Neural cell (in vitro differentiated cells): Measurements from ENCODE around the gene PLXNC1. TPM values are rescaled to one million over a fixed set of nuclear protein-coding genes. Genes with fewer than 3 reads are reported as not detected.

Experiments
- H2AFZ ChIP-seq: fragments of 200-600, 300-800 bp; sonication (generic), shearing (Covaris generic); 2 replicates; pipeline ENCODE4 v1.6.0; 2014; ENCODE audit warnings: low read depth, mild to moderate bottlenecking, antibody characterized with exemption, low read length, moderate library complexity
- H3F3A ChIP-seq: fragments of 200-600 bp; shearing (Covaris generic); 2 replicates; pipeline ENCODE4 v1.6.1; 2016; ENCODE audit warnings: mild to moderate bottlenecking, moderate library complexity, mixed read lengths, antibody characterized with exemption, low read length; ENCODE audit not compliant: insufficient read depth, poor library complexity, severe bottlenecking
- H3K27ac ChIP-seq: fragments of 200-600, 300-800 bp; sonication (generic), shearing (Covaris generic); 2 replicates; pipeline ENCODE4 v1.5.1; 2014; ENCODE audit warnings: mild to moderate bottlenecking, low read length, moderate library complexity
- H3K27me3 ChIP-seq: fragments of 300-800, 200-600 bp; sonication (generic), shearing (Covaris generic); 2 replicates; pipeline ENCODE4 v1.6.0; 2014; ENCODE audit warnings: mild to moderate bottlenecking, low read depth, low read length, moderate library complexity; ENCODE audit not compliant: insufficient read depth
- H3K36me3 ChIP-seq: fragments of 300-800, 200-600 bp; sonication (generic), shearing (Covaris generic); 2 replicates; pipeline ENCODE4 v1.5.1; 2014; ENCODE audit warnings: mild to moderate bottlenecking, antibody characterized with exemption, low read length, moderate library complexity; ENCODE audit not compliant: insufficient read depth
- H3K4me2 ChIP-seq: fragments of 300-800, 200-600 bp; sonication (generic), shearing (Covaris generic); 2 replicates; pipeline ENCODE4 v1.6.0; 2014; ENCODE audit warnings: mild to moderate bottlenecking, low read length
- H3K4me3 ChIP-seq: fragments of 300-800, 200-600 bp; sonication (generic), shearing (Covaris generic); 2 replicates; pipeline ENCODE4 v1.5.1; 2014; ENCODE audit warnings: mild to moderate bottlenecking, low read length, moderate library complexity
- H3K79me2 ChIP-seq: fragments of 200-600 bp; shearing (Covaris generic); replicated peaks from 2 replicates; pipeline ENCODE4 v1.6.0; 2014; ENCODE audit warnings: mild to moderate bottlenecking, low read length, moderate library complexity; ENCODE audit not compliant: insufficient read depth
- H3K9ac ChIP-seq: fragments of 300-800, 200-600 bp; sonication (generic), shearing (Covaris generic); 2 replicates; pipeline ENCODE4 v1.6.1; 2016; ENCODE audit warnings: mild to moderate bottlenecking, low read length, mixed read lengths
- H3K9me2 ChIP-seq: fragments of 200-600 bp; shearing (Covaris generic); 2 replicates; pipeline ENCODE4 v1.6.1; 2016; ENCODE audit warnings: mild to moderate bottlenecking, low read length, mixed read lengths; ENCODE audit not compliant: insufficient read depth
- H3K9me3 ChIP-seq: fragments of 200-600, 300-800 bp; sonication (generic), shearing (Covaris generic); 2 replicates; pipeline ENCODE4 v1.6.1; 2016; ENCODE audit warnings: mild to moderate bottlenecking, mixed run types, low read length, moderate library complexity, mixed read lengths
- H4K20me1 ChIP-seq: fragments of 200-600 bp; shearing (Covaris generic); 2 replicates; pipeline ENCODE4 v1.6.1; 2016; ENCODE audit warnings: mild to moderate bottlenecking, mixed run types; ENCODE audit not compliant: insufficient read depth
- EP300 ChIP-seq: fragments of 450-650 bp; conservative IDR thresholded peaks from 2 replicates; pipeline ENCODE4 v1.6.1; 2014; ENCODE audit warnings: antibody characterized with exemption, mild to moderate bottlenecking, moderate library complexity; ENCODE audit not compliant: poor library complexity, severe bottlenecking
- EZH2 ChIP-seq: fragments of 200-600, 300-800 bp; shearing (Covaris generic), sonication (generic); IDR thresholded peaks from 2 replicates; pipeline ENCODE4 v1.6.1; 2014; ENCODE audit warnings: antibody characterized with exemption, low read length, borderline replicate concordance, mild to moderate bottlenecking; ENCODE audit not compliant: insufficient read depth, poor library complexity, severe bottlenecking
- MXI1 ChIP-seq: fragments of 450-650 bp; conservative IDR thresholded peaks from 2 replicates; pipeline ENCODE4 v1.6.1; 2014; ENCODE audit warnings: antibody characterized with exemption, mild to moderate bottlenecking; ENCODE audit not compliant: poor library complexity, severe bottlenecking
- POLR2AphosphoS5 ChIP-seq: IDR thresholded peaks from 2 replicates; pipeline ENCODE4 v1.6.1; 2012
- RAD21 ChIP-seq: fragments of 450-650 bp; conservative IDR thresholded peaks from 2 replicates; pipeline ENCODE4 v1.6.1; 2014; ENCODE audit warnings: antibody characterized with exemption, mild to moderate bottlenecking, moderate library complexity
- REST ChIP-seq: IDR thresholded peaks from 2 replicates; pipeline ENCODE4 v1.6.1; 2012; ENCODE audit warnings: borderline replicate concordance
- SMC3 ChIP-seq: fragments of 450-650 bp; conservative IDR thresholded peaks from 2 replicates; pipeline ENCODE4 v1.6.1; 2014; ENCODE audit warnings: antibody characterized with exemption, mild to moderate bottlenecking, moderate library complexity; ENCODE audit not compliant: poor library complexity
- TAF1 ChIP-seq: IDR thresholded peaks from 2 replicates; pipeline ENCODE4 v1.6.1; 2012; ENCODE audit warnings: low read depth
- polyA plus RNA-seq: library from polyadenylated mRNA; depleted of rRNA; stranded (reverse); fragments of >200 nt; gene quantifications from 2 replicates; pipeline ENCODE4 v1.2.3, GENCODE V29; 2014
- TF ChIP-seq, protein P1 (sequence below): fragments of 450-650 bp; IDR thresholded peaks from 2 replicates; pipeline ENCODE4 v1.5.1; 2014; ENCODE audit warnings: antibody characterized with exemption, mild to moderate bottlenecking, moderate library complexity; ENCODE audit not compliant: poor library complexity, severe bottlenecking

PLXNC1 gene
- polyA plus RNA-seq, 1 donor from 2014 or later, result 76.3 TPM

- no peaks in the 10 kb centered on the region for H3F3A ChIP-seq
- H3K4me3 ChIP-seq, result no peak overlapping the region
- no peak overlapping the region for H3K9ac ChIP-seq
- H3K36me3 ChIP-seq, result no peaks in the 10 kb centered on the region
- H3K27ac ChIP-seq, result no peak overlapping the region
- H3K9me2 ChIP-seq, result no peaks in the 10 kb centered on the region
- H3K27me3 ChIP-seq, result no peaks in the 10 kb centered on the region
- no peaks in the 10 kb centered on the region for H3K9me3 ChIP-seq
- H3K79me2 ChIP-seq, result no peaks in the 10 kb centered on the region
- H4K20me1 ChIP-seq, result no peaks in the 10 kb centered on the region
- H3K4me2 ChIP-seq, result no peak overlapping the region
- H2AFZ ChIP-seq, result no peak overlapping the region
- no peak for TF ChIP-seq EZH2
- no peak for TF ChIP-seq TAF1
- no peak for TF ChIP-seq EP300
- no peak for TF ChIP-seq RAD21
- TF ChIP-seq MXI1, result no peak
- TF ChIP-seq, protein P1, sequence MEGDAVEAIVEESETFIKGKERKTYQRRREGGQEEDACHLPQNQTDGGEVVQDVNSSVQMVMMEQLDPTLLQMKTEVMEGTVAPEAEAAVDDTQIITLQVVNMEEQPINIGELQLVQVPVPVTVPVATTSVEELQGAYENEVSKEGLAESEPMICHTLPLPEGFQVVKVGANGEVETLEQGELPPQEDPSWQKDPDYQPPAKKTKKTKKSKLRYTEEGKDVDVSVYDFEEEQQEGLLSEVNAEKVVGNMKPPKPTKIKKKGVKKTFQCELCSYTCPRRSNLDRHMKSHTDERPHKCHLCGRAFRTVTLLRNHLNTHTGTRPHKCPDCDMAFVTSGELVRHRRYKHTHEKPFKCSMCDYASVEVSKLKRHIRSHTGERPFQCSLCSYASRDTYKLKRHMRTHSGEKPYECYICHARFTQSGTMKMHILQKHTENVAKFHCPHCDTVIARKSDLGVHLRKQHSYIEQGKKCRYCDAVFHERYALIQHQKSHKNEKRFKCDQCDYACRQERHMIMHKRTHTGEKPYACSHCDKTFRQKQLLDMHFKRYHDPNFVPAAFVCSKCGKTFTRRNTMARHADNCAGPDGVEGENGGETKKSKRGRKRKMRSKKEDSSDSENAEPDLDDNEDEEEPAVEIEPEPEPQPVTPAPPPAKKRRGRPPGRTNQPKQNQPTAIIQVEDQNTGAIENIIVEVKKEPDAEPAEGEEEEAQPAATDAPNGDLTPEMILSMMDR, result no peak
- no peak for TF ChIP-seq POLR2AphosphoS5
- TF ChIP-seq REST, result no peak
- TF ChIP-seq SMC3, result no peak
These were observed 107.1 kb downstream of the PLXNC1 start for GRCh38 chr12:94255428-94255827.

DNA sequence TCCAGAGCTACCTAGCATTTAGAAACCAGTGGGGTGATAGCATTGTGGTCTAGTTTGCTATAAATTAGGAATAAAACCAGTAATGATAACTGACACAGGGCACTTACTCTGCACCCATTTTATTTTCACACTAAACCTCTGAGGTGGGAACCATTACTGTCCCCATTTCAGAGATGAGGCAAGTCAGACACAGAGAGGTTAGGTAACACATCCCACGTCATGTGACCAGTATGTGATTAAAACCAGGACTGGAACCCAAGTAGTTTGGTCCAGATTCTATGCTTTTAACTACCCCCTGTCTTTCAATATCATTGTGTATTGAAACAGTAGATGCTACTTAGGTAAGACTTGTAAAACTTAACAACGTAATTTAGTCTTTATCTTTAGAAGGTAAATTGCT is 110.2 kb downstream of the PLXNC1 start:
- Histone ChIP-seq H3K9ac (no peak overlapping the region), H4K20me1 (no peaks in the 10 kb centered on the region), H3K36me3 (peaks cover 11% of the 10 kb centered on the region), H3K9me2 (no peaks in the 10 kb centered on the region), H3K9me3 (no peaks in the 10 kb centered on the region), H2AFZ (no peak overlapping the region), H3K79me2 (no peaks in the 10 kb centered on the region), H3F3A (no peaks in the 10 kb centered on the region), H3K4me2 (no peak overlapping the region), H3K4me3 (no peak overlapping the region), H3K27me3 (no peaks in the 10 kb centered on the region), H3K27ac (no peak overlapping the region)
- TF ChIP-seq, protein P1, result no peak
- TF ChIP-seq EP300, result no peak
- no peak for TF ChIP-seq REST
- no peak for TF ChIP-seq SMC3
- no peak for TF ChIP-seq EZH2
- TF ChIP-seq POLR2AphosphoS5, result no peak
- TF ChIP-seq RAD21, result no peak
- TF ChIP-seq TAF1, result no peak
